NCI-H2107 treated with DMSO at 0.1 percent for 48 hours (cell line): Measurements from ENCODE around the gene APOBEC3F.
"Not testable (repeated sequence)": the region's sequence is repeated elsewhere in the genome, so short reads cannot be mapped to it uniquely, and the experiment has no call there.

Experiments used
- DNase-seq: peaks from one replicate; lab custom pipeline; 2025; ENCODE audit not compliant: unreplicated experiment; lab: John Stamatoyannopoulos, UW

Gene APOBEC3F

GRCh38 chr22:39026509-39027150, 14.0 kb upstream of the APOBEC3F start:
- no peak for DNase-seq

GRCh38 chr22:39027717-39028116, 12.9 kb upstream of the APOBEC3F start:
- no peak for DNase-seq

GRCh38 chr22:39028281-39028680, 12.4 kb upstream of the APOBEC3F start:
- DNase-seq, result no peak

- no peak for DNase-seq
Measured at GRCh38 chr22:39029227-39029626, 11.4 kb upstream of the APOBEC3F start.

- DNase-seq, result no peak
Measured at GRCh38 chr22:39030705-39031104, 10.0 kb upstream of the APOBEC3F start.

- not testable (repeated sequence) for DNase-seq
Measured at GRCh38 chr22:39031434-39032295, 9.0 kb upstream of the APOBEC3F start.

GRCh38 chr22:39037071-39037470, 3.6 kb upstream of the APOBEC3F start:
- DNase-seq, result not testable (repeated sequence)

- DNase-seq, result no peak
Measured at GRCh38 chr22:39039306-39040126, 1.1 kb upstream of the APOBEC3F start.

- not testable (repeated sequence) for DNase-seq
Measured at GRCh38 chr22:39040155-39040537, 518 bp upstream of the APOBEC3F start.

GRCh38 chr22:39041908-39042307, 1.2 kb downstream of the APOBEC3F start:
- DNase-seq, result no peak

GRCh38 chr22:39043063-39043462, 2.4 kb downstream of the APOBEC3F start:
- DNase-seq, result not testable (repeated sequence)

- not testable (repeated sequence) for DNase-seq
Measured at GRCh38 chr22:39045136-39045535, 4.5 kb downstream of the APOBEC3F start.

- not testable (repeated sequence) for DNase-seq
Measured at GRCh38 chr22:39049486-39049885, 8.8 kb downstream of the APOBEC3F start.

GRCh38 chr22:39051844-39052495, 11.3 kb downstream of the APOBEC3F start:
- not testable (repeated sequence) for DNase-seq

GRCh38 chr22:39055658-39056057, 15.0 kb downstream of the APOBEC3F start:
- DNase-seq, result no peak

GRCh38 chr22:39061290-39061689, 20.6 kb downstream of the APOBEC3F start:
- DNase-seq, result not testable (repeated sequence)

- DNase-seq, result not testable (repeated sequence)
Measured at GRCh38 chr22:39061951-39062350, 21.3 kb downstream of the APOBEC3F start.

GRCh38 chr22:39063904-39064303, 23.2 kb downstream of the APOBEC3F start:
- DNase-seq, result not testable (repeated sequence)

GRCh38 chr22:39066442-39067276, 26.0 kb downstream of the APOBEC3F start:
- DNase-seq, result not testable (repeated sequence)
